ENCODE results near the gene SLC9A4. TPM values are rescaled to one million over a fixed set of nuclear protein-coding genes. Genes with fewer than 3 reads are reported as not detected.

SLC9A4 gene
- total and polyA plus RNA-seq, 2 donors (not counting 1 experiment from before 2014, with no cell fraction given) = not detected

GRCh38 chr2:102494570-102494969, 21.5 kb downstream of the SLC9A4 start:
- Histone ChIP-seq H3K4me1 (ENCODE audit: control insufficient read depth, extremely low read depth, insufficient read depth, low read length) (no peaks in the 10 kb centered on the region), H4K20me1 (ENCODE audit: control insufficient read depth, extremely low read depth, insufficient read depth, low read length) (no peaks in the 10 kb centered on the region), H3K4me2 (ENCODE audit: extremely low read depth, insufficient read depth, low read length) (no peak overlapping the region), H3K27me3 (ENCODE audit: control insufficient read depth, insufficient read depth, low read length) (no peaks in the 10 kb centered on the region), H3K9ac (ENCODE audit: insufficient read depth, low read length) (no peak overlapping the region), H3K4me3 (replicated peaks in 1 of 4; ENCODE audit: control extremely low read depth in 1 of 4, insufficient read depth in 1 of 4, low read depth in 3 of 4, low read length in 4 of 4) (no peak overlapping the region), H3K9me3 (ENCODE audit: control insufficient read depth, insufficient read depth, low read depth, low read length) (no peaks in the 10 kb centered on the region), H2AFZ (ENCODE audit: low read length) (no peak overlapping the region), H3K27ac (ENCODE audit: insufficient read depth, low read length) (no peak overlapping the region), H3K79me2 (ENCODE audit: control insufficient read depth, insufficient read depth, low read length) (no peaks in the 10 kb centered on the region), H3K36me3 (ENCODE audit: control insufficient read depth, insufficient read depth, low read length) (no peaks in the 10 kb centered on the region)
- no peak for DNase-seq (ENCODE audit: low read depth in 2 of 2)
- no peak for TF ChIP-seq CTCF (conservative IDR thresholded peaks at IDR 0.05 in 1 of 2, IDR thresholded peaks at IDR 0.05 in 1 of 2; ENCODE audit: low read depth in 1 of 2, low read length in 2 of 2)
- no peak for TF ChIP-seq EZH2 (IDR thresholded peaks at IDR 0.05; ENCODE audit: low read length, missing control alignments)

GRCh38 chr2:102498414-102498813, 25.4 kb downstream of the SLC9A4 start:
- H4K20me1 ChIP-seq (ENCODE audit: control insufficient read depth, extremely low read depth, insufficient read depth, low read length) = no peaks in the 10 kb centered on the region
- no peak for TF ChIP-seq EZH2 (IDR thresholded peaks at IDR 0.05; ENCODE audit: low read length, missing control alignments)
- TF ChIP-seq CTCF (conservative IDR thresholded peaks at IDR 0.05 in 1 of 2, IDR thresholded peaks at IDR 0.05 in 1 of 2; ENCODE audit: low read depth in 1 of 2, low read length in 2 of 2) = no peak
- H3K4me3 ChIP-seq (replicated peaks in 1 of 4; ENCODE audit: control extremely low read depth in 1 of 4, insufficient read depth in 1 of 4, low read depth in 3 of 4, low read length in 4 of 4) = no peak overlapping the region
- DNase-seq (ENCODE audit: low read depth in 2 of 2) = no peak
- no peaks in the 10 kb centered on the region for H3K79me2 ChIP-seq (ENCODE audit: control insufficient read depth, insufficient read depth, low read length)
- H3K27ac ChIP-seq (ENCODE audit: insufficient read depth, low read length) = no peak overlapping the region
- H2AFZ ChIP-seq (ENCODE audit: low read length) = no peak overlapping the region
- H3K36me3 ChIP-seq (ENCODE audit: control insufficient read depth, insufficient read depth, low read length) = no peaks in the 10 kb centered on the region
- no peaks in the 10 kb centered on the region for H3K4me1 ChIP-seq (ENCODE audit: control insufficient read depth, extremely low read depth, insufficient read depth, low read length)
- no peaks in the 10 kb centered on the region for H3K9me3 ChIP-seq (ENCODE audit: control insufficient read depth, insufficient read depth, low read depth, low read length)
- no peaks in the 10 kb centered on the region for H3K27me3 ChIP-seq (ENCODE audit: control insufficient read depth, insufficient read depth, low read length)
- H3K9ac ChIP-seq (ENCODE audit: insufficient read depth, low read length) = no peak overlapping the region
- no peak overlapping the region for H3K4me2 ChIP-seq (ENCODE audit: extremely low read depth, insufficient read depth, low read length)

DNA sequence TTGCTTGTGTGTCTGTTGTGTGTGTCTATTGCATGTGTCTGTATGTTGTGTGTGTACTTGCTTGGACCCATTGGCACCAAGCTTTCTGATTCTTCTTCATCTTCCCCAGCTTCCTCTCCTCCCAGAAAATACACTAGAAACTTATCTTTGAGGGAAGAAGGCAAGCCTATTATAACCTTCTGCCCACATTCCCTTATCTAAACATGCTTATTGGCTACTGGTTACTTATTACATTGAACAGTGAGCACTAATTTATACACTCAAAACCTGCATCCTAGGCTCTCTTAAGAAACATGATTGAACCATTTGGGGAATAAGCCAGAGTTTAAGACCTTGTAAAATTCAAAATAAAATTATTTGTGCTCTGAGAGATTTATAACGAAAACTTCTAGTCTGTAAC, 26.5 kb downstream of the SLC9A4 start:
- Histone ChIP-seq H3K4me1 (ENCODE audit: control insufficient read depth, extremely low read depth, insufficient read depth, low read length) (no peaks in the 10 kb centered on the region), H2AFZ (ENCODE audit: low read length) (no peak overlapping the region), H4K20me1 (ENCODE audit: control insufficient read depth, extremely low read depth, insufficient read depth, low read length) (no peaks in the 10 kb centered on the region), H3K9ac (ENCODE audit: insufficient read depth, low read length) (no peak overlapping the region), H3K9me3 (ENCODE audit: control insufficient read depth, insufficient read depth, low read depth, low read length) (no peaks in the 10 kb centered on the region), H3K36me3 (ENCODE audit: control insufficient read depth, insufficient read depth, low read length) (no peaks in the 10 kb centered on the region), H3K4me3 (replicated peaks in 1 of 4; ENCODE audit: control extremely low read depth in 1 of 4, insufficient read depth in 1 of 4, low read depth in 3 of 4, low read length in 4 of 4) (no peak overlapping the region), H3K27ac (ENCODE audit: insufficient read depth, low read length) (no peak overlapping the region), H3K27me3 (ENCODE audit: control insufficient read depth, insufficient read depth, low read length) (no peaks in the 10 kb centered on the region), H3K79me2 (ENCODE audit: control insufficient read depth, insufficient read depth, low read length) (no peaks in the 10 kb centered on the region), H3K4me2 (ENCODE audit: extremely low read depth, insufficient read depth, low read length) (no peak overlapping the region)
- DNase-seq (ENCODE audit: low read depth in 2 of 2) = no peak
- no peak for TF ChIP-seq EZH2 (IDR thresholded peaks at IDR 0.05; ENCODE audit: low read length, missing control alignments)

Measured in fibroblast of lung (primary cell).